ENCODE measurements around the gene TPT1. TPM values are rescaled to one million over a fixed set of nuclear protein-coding genes. Genes with fewer than 3 reads are reported as not detected.
"Not testable (repeated sequence)": the region's sequence is repeated elsewhere in the genome, so short reads cannot be mapped to it uniquely, and the experiment has no call there.

The TPT1 gene
- total RNA-seq (2014; rRNA removed; shearing (Covaris generic)): 1,498 and 1,612 TPM in 2 replicates

GRCh38 chr13:45341034-45341798 is at the start of gene TPT1:
Gene TPT1 (minus strand): TSS chr13:45341183. CDS start chr13:45341069, 114 bp downstream.
- peak; percentile 93 for DNase-seq (ENCODE audit: low spot score)

- not testable (repeated sequence) for DNase-seq (ENCODE audit: low spot score)
These were observed 49.4 kb upstream of the TPT1 start for GRCh38 chr13:45390348-45390747.

GRCh38 chr13:45388664-45389063 is 47.7 kb upstream of the TPT1 start:
- no peak for DNase-seq (ENCODE audit: low spot score)

GRCh38 chr13:45386892-45387575 is 46.1 kb upstream of the TPT1 start:
- not testable (repeated sequence) for DNase-seq (ENCODE audit: low spot score)

GRCh38 chr13:45385907-45386553 is 45.0 kb upstream of the TPT1 start:
- DNase-seq (ENCODE audit: low spot score): no peak

GRCh38 chr13:45385320-45385719 is 44.3 kb upstream of the TPT1 start:
- DNase-seq (ENCODE audit: low spot score): no peak

GRCh38 chr13:45384474-45385174 is 43.6 kb upstream of the TPT1 start:
- no peak for DNase-seq (ENCODE audit: low spot score)

- not testable (repeated sequence) for DNase-seq (ENCODE audit: low spot score)
These were observed 41.8 kb upstream of the TPT1 start for GRCh38 chr13:45382739-45383138.

GRCh38 chr13:45381196-45381595 is 40.2 kb upstream of the TPT1 start:
- no peak for DNase-seq (ENCODE audit: low spot score)

- DNase-seq (ENCODE audit: low spot score): not testable (repeated sequence)
These were observed 39.7 kb upstream of the TPT1 start for GRCh38 chr13:45380708-45381107.

GRCh38 chr13:45379516-45379915 is 38.5 kb upstream of the TPT1 start:
- DNase-seq (ENCODE audit: low spot score): not testable (repeated sequence)

- DNase-seq (ENCODE audit: low spot score): not testable (repeated sequence)
These were observed 37.8 kb upstream of the TPT1 start for GRCh38 chr13:45378786-45379185.

- DNase-seq (ENCODE audit: low spot score): not testable (repeated sequence)
These were observed 36.3 kb upstream of the TPT1 start for GRCh38 chr13:45377314-45377713.

- not testable (repeated sequence) for DNase-seq (ENCODE audit: low spot score)
These were observed 35.7 kb upstream of the TPT1 start for GRCh38 chr13:45376651-45377050.

- no peak for DNase-seq (ENCODE audit: low spot score)
These were observed 33.9 kb upstream of the TPT1 start for GRCh38 chr13:45374917-45375316.

GRCh38 chr13:45373162-45373547 is 32.2 kb upstream of the TPT1 start:
- DNase-seq (ENCODE audit: low spot score): no peak

- DNase-seq (ENCODE audit: low spot score): no peak
These were observed 31.5 kb upstream of the TPT1 start for GRCh38 chr13:45372189-45373161.

- peak; percentile 70 for DNase-seq (ENCODE audit: low spot score)
These were observed 30.0 kb upstream of the TPT1 start for GRCh38 chr13:45370922-45371406.

GRCh38 chr13:45369116-45369515 is 28.1 kb upstream of the TPT1 start:
- no peak for DNase-seq (ENCODE audit: low spot score)

- no peak for DNase-seq (ENCODE audit: low spot score)
These were observed 27.6 kb upstream of the TPT1 start for GRCh38 chr13:45368571-45368970.

GRCh38 chr13:45368005-45368404 is 27.0 kb upstream of the TPT1 start:
- DNase-seq (ENCODE audit: low spot score): no peak
